ENCODE data around the gene TTF1.

The TTF1 gene

DNA sequence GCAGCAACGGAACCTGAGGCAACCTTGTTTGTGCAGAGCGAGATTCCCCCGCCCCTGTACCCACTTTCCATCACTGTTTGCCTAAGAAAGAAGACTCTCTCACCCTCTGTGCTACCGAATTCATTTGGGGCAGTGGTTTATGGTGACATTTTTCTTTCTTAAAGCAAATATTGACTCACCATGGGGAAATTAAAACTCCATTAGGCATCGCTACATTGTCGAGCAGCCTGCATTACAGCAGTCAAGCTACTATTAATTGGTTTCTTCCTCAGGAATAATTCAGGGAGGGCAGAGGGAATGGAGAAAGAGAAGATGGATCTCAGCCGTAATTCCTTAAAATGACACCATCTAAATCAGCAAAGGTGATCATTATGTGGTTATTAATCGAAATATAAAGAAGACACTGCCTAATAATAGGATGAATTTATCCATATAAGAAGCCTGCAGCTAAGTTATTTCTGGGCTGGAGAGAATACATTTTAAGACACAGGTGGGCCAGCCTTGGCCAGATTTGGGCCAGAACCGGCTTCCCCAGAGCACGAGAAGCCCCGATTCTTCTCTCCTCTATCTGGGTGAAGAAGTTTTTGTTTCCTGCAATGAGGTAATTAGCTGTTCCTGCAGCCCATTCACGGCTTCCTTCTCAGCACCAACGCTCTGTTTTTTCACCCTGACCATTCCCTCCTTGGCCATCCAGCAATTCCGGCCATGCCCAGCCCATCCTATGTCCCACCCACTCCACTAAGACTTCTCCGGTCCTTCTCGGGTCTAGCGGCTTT lies 20.2 kb upstream of the TTF1 start:
- H3K4me1 ChIP-seq (ENCODE audit: insufficient read depth, low read length), result no peaks in the 10 kb centered on the region
- H3K9me3 ChIP-seq (ENCODE audit: low read length), result no peaks in the 10 kb centered on the region
- no peak overlapping the region for H3K4me3 ChIP-seq (ENCODE audit: low read depth in 1 of 2, low read length in 2 of 2)
- H3K27me3 ChIP-seq (ENCODE audit: control insufficient read depth in 1 of 2, insufficient read depth in 2 of 2, low read length in 2 of 2), result peaks cover 6 to 16% of the 10 kb centered on the region in 2 donors
- no peak overlapping the region for H3K27ac ChIP-seq (ENCODE audit: low read depth, low read length)
- no peaks in the 10 kb centered on the region for H3K36me3 ChIP-seq (ENCODE audit: insufficient read depth, low read length)
- H3K9ac ChIP-seq (ENCODE audit: low read length), result no peak overlapping the region

DNA sequence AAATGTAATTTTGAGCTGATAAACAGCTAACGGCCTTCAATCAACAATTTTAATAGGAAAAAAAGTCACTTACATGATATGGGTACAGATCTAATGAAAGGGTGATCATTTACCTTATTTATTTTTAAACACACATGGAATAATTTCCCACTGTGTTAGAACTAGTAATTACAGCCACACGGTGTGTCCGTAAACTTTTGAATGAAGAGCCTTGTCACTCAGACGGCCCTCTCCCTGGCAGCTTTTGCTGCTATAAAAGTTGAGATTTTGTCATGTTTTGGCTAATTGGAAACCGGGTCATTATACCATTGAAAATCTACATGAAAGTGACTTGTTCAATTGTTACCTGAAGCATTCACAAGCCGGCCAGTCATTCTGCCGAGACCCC lies 19.0 kb upstream of the TTF1 start:
- Histone ChIP-seq H3K4me1 (ENCODE audit: insufficient read depth, low read length) (no peaks in the 10 kb centered on the region), H3K4me3 (ENCODE audit: low read depth in 1 of 2, low read length in 2 of 2) (no peak overlapping the region), H3K9me3 (ENCODE audit: low read length) (no peaks in the 10 kb centered on the region), H3K27me3 (ENCODE audit: control insufficient read depth in 1 of 2, insufficient read depth in 2 of 2, low read length in 2 of 2) (peaks cover 6 to 16% of the 10 kb centered on the region in 2 donors), H3K9ac (ENCODE audit: low read length) (no peak overlapping the region), H3K27ac (ENCODE audit: low read depth, low read length) (no peak overlapping the region), H3K36me3 (ENCODE audit: insufficient read depth, low read length) (no peaks in the 10 kb centered on the region)

DNA sequence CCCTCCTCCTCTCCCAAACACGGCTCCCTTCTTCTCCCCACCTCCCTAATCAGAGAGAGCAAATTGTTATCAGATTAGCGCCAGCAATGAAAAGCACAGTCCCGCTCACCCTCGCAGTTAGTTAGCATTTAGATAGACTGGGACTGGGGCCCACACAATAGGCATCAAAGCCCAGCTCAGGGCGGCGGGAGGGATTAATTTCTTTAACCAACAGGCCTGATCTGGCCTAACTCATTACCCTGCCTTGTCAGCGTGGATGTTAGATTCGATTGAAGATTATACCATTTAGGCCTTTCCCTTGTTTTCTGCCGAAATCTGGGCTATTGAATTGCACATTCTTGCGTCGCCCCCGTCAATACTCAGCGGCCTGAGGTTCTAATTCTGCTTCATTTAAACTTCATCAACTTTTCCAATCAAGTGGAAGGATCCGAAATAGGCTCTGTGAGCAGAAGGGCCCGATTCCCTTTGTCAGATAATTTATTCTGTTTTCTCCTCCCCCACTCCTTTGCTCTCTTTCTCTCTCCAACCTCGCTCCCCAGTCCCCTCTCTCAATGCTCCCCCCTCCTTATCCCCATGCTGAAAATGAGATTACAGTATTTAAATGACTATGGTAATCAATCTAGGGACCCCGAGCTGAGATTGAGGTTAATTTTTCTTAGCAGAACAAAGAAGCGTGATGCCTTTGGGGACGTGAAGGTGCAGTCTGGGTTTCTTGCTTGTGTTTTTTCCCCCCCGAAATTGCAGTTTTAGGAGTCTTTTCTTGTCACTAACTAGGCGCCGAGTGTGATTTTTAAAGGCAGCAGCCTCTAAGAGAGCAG lies 18.4 kb upstream of the TTF1 start:
- Histone ChIP-seq H3K9me3 (ENCODE audit: low read length) (no peaks in the 10 kb centered on the region), H3K36me3 (ENCODE audit: insufficient read depth, low read length) (no peaks in the 10 kb centered on the region), H3K27me3 (ENCODE audit: control insufficient read depth in 1 of 2, insufficient read depth in 2 of 2, low read length in 2 of 2) (peaks cover 6 to 16% of the 10 kb centered on the region in 2 donors), H3K4me1 (ENCODE audit: insufficient read depth, low read length) (no peaks in the 10 kb centered on the region), H3K9ac (ENCODE audit: low read length) (no peak overlapping the region), H3K27ac (ENCODE audit: low read depth, low read length) (no peak overlapping the region), H3K4me3 (ENCODE audit: low read depth in 1 of 2, low read length in 2 of 2) (no peak overlapping the region)

DNA sequence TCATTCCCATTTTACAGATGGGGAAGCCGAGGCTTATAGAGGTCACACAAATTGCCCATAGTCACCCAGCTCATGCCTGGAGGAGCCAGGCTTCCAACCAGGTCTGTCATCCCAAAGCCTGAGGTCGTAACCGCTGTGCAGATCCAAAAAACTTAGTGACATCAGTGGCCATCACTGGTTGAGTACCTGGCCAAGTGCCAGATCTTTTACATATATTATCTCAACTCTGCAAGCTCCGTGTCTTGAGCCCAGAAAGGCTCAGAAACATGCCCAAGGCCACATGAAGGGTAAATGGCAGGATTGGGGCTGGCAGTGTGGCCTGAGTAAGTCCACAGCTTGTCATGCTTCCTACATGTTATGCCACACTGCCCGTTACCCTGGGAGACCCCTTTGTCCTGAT lies 16.9 kb upstream of the TTF1 start:
- no peak overlapping the region for H3K9ac ChIP-seq (ENCODE audit: low read length)
- peaks cover 6 to 16% of the 10 kb centered on the region in 2 donors for H3K27me3 ChIP-seq (ENCODE audit: control insufficient read depth in 1 of 2, insufficient read depth in 2 of 2, low read length in 2 of 2)
- H3K9me3 ChIP-seq (ENCODE audit: low read length), result no peaks in the 10 kb centered on the region
- H3K27ac ChIP-seq (ENCODE audit: low read depth, low read length), result no peak overlapping the region
- H3K4me3 ChIP-seq (ENCODE audit: low read depth in 1 of 2, low read length in 2 of 2), result no peak overlapping the region
- no peaks in the 10 kb centered on the region for H3K4me1 ChIP-seq (ENCODE audit: insufficient read depth, low read length)
- H3K36me3 ChIP-seq (ENCODE audit: insufficient read depth, low read length), result no peaks in the 10 kb centered on the region

DNA sequence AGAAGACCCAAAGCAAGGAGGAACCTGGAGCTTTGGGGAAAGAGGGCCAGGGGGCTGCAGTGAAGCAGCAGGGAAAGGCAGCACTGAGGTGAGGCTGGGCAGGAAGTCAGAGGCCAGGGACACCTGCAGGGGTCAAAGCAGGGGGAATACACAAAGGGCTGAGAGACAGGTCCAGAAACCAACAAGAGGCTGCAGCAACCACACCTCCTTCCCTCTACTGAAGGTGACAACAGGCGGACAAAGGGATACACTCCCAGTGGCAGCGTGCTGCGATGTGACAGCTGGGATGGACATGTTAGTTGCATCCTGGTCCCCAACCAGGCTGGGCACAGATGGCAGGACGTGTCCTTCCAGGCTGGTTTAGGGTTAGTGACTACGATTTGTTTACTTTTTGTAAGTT lies 15.9 kb upstream of the TTF1 start:
- Histone ChIP-seq H3K9me3 (ENCODE audit: low read length) (no peaks in the 10 kb centered on the region), H3K27me3 (ENCODE audit: control insufficient read depth in 1 of 2, insufficient read depth in 2 of 2, low read length in 2 of 2) (peaks cover 6 to 20% of the 10 kb centered on the region in 2 donors)

DNA sequence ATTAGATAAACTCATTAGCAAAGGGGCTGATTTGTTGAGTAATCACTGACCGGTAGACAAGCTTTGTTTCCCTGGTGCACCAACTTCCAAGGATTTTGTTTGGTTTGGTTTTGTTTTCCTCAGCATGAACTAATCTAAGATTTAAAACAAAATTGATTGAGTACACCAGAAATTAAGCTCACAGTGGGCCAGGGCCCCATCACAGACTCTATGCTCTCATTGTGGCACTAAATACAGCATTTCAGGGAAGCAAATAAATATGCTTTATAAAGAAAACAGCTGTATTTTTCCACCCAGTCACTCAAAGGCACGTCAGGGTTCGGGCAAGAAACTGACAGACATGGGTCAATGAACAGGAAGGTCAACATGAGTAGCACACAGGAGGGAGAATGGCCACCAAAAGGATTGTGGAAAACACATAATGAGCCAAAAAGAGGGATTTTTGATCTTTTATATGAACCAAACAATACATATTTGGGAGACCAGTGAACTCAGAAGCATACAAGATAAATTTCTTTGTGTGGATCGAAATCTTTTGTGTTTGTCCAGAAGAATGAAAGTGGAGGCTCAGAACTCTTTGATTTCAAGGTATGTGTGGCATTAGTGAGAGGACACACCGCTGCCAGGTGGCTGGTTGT lies 12.2 kb upstream of the TTF1 start:
- Histone ChIP-seq H3K27ac (ENCODE audit: low read depth, low read length) (no peak overlapping the region), H3K9me3 (ENCODE audit: low read length) (no peaks in the 10 kb centered on the region), H3K36me3 (ENCODE audit: insufficient read depth, low read length) (no peaks in the 10 kb centered on the region), H3K4me3 (ENCODE audit: low read depth in 1 of 2, low read length in 2 of 2) (no peak overlapping the region), H3K4me1 (ENCODE audit: insufficient read depth, low read length) (no peaks in the 10 kb centered on the region), H3K27me3 (ENCODE audit: control insufficient read depth in 1 of 2, insufficient read depth in 2 of 2, low read length in 2 of 2) (peaks cover 7 to 27% of the 10 kb centered on the region in 2 donors), H3K9ac (ENCODE audit: low read length) (no peak overlapping the region)

More for the DNA sequence above, 15.9 kb upstream of the TTF1 start:
- no peak overlapping the region for H3K9ac ChIP-seq (ENCODE audit: low read length)
- no peaks in the 10 kb centered on the region for H3K36me3 ChIP-seq (ENCODE audit: insufficient read depth, low read length)
- no peak overlapping the region for H3K27ac ChIP-seq (ENCODE audit: low read depth, low read length)
- H3K4me1 ChIP-seq (ENCODE audit: insufficient read depth, low read length), result no peaks in the 10 kb centered on the region
- H3K4me3 ChIP-seq (ENCODE audit: low read depth in 1 of 2, low read length in 2 of 2), result no peak overlapping the region

DNA sequence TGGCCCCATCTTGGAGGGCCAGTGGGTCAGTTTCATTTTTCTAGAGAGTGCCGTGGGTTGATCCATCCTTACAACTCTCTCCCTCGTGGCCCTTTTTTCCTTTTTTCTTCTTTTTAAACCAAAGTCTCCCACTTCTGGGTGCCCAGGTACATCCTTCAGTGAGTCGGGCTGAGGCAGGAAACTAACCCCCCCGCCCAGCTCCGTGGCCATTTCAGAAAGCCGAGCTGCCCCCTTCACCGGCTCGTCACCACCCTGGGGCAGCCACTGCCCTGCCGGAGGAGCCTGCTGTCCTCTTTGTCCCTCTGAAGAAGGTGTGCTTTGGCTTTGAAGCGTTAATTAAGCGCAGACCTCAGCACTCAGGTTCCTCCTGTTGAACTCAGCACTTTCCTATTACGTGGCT lies 8.5 kb upstream of the TTF1 start:
- Histone ChIP-seq H3K9ac (ENCODE audit: low read length) (no peak overlapping the region), H3K27ac (ENCODE audit: low read depth, low read length) (no peak overlapping the region), H3K36me3 (ENCODE audit: insufficient read depth, low read length) (no peaks in the 10 kb centered on the region), H3K27me3 (ENCODE audit: control insufficient read depth in 1 of 2, insufficient read depth in 2 of 2, low read length in 2 of 2) (peaks cover 41 to 50% of the 10 kb centered on the region in 2 donors), H3K9me3 (ENCODE audit: low read length) (no peaks in the 10 kb centered on the region), H3K4me1 (ENCODE audit: insufficient read depth, low read length) (peaks cover 6% of the 10 kb centered on the region), H3K4me3 (ENCODE audit: low read depth in 1 of 2, low read length in 2 of 2) (no peak overlapping the region)

DNA sequence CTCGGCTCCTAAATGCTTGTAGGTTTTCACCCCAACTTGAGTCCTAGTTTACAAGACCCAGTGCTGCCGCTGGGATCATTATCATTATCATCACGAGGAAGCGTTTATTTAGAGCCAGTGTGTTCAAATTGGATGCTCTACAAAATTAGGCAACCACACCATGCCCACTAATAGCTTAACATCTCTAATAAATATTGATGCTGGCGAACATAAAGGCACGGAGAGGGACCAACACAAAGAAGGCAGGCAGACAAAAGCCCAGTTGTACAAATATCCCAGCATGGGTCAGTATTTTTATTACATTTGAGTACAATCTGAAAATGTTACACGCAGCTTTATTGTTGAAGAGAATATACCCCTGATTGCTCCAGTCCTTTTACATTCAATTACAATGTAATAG lies 8.1 kb upstream of the TTF1 start:
- peaks cover 6% of the 10 kb centered on the region for H3K4me1 ChIP-seq (ENCODE audit: insufficient read depth, low read length)
- H3K4me3 ChIP-seq (ENCODE audit: low read depth in 1 of 2, low read length in 2 of 2), result no peak overlapping the region
- peaks cover 42 to 54% of the 10 kb centered on the region in 2 donors for H3K27me3 ChIP-seq (ENCODE audit: control insufficient read depth in 1 of 2, insufficient read depth in 2 of 2, low read length in 2 of 2)

DNA sequence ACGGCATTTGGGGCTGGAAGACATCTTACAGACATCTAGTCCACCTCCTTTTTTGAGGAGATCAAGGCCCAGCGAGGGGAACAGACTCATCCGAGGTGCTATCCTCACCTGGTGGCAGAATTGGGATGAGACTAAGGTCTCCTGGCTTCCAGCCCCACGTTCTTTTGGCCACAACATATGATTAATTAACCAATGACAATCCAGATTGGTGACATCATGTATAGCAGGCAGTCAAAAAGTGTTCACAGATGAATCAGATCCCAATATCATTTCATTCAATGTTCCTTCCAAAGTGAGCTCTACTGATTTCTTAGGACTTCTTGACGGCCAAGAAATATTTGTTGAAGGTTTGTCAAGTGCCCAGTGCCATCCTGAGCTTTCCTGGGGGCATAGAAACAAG lies 7.3 kb upstream of the TTF1 start:
- peaks cover 6% of the 10 kb centered on the region for H3K4me1 ChIP-seq (ENCODE audit: insufficient read depth, low read length)
- peaks cover 50 to 59% of the 10 kb centered on the region in 2 donors for H3K27me3 ChIP-seq (ENCODE audit: control insufficient read depth in 1 of 2, insufficient read depth in 2 of 2, low read length in 2 of 2)
- H3K4me3 ChIP-seq (ENCODE audit: low read depth in 1 of 2, low read length in 2 of 2), result no peak overlapping the region

More for the DNA sequence above, 8.1 kb upstream of the TTF1 start:
- no peak overlapping the region for H3K27ac ChIP-seq (ENCODE audit: low read depth, low read length)
- H3K9ac ChIP-seq (ENCODE audit: low read length), result no peak overlapping the region
- no peaks in the 10 kb centered on the region for H3K9me3 ChIP-seq (ENCODE audit: low read length)
- no peaks in the 10 kb centered on the region for H3K36me3 ChIP-seq (ENCODE audit: insufficient read depth, low read length)

DNA sequence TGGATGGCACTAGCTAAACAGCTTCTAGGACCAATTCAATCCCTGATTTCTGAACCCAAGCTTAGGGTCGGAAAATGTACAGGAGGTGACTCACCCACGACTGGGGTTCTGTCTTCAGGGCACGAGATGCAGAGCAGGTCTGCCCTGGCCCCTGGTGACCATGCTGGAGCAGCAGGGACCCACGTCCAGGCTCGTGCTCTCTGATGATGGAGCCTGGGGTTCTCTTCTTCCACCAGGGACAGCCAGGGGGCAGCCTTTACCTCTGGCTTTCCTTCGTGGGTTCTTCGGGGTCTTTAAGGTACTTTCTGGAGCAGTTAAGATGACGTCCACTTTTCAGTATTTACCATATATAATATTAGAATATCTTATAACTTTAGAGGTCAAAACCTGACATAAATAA lies 5.4 kb upstream of the TTF1 start:
- Histone ChIP-seq H3K27me3 (ENCODE audit: control insufficient read depth in 1 of 2, insufficient read depth in 2 of 2, low read length in 2 of 2) (peaks cover 50 to 55% of the 10 kb centered on the region in 2 donors), H3K4me1 (ENCODE audit: insufficient read depth, low read length) (peaks cover 7% of the 10 kb centered on the region), H3K4me3 (ENCODE audit: low read depth in 1 of 2, low read length in 2 of 2) (no peak overlapping the region), H3K9ac (ENCODE audit: low read length) (no peak overlapping the region), H3K36me3 (ENCODE audit: insufficient read depth, low read length) (no peaks in the 10 kb centered on the region), H3K27ac (ENCODE audit: low read depth, low read length) (no peak overlapping the region), H3K9me3 (ENCODE audit: low read length) (no peaks in the 10 kb centered on the region)

More for the DNA sequence above, 7.3 kb upstream of the TTF1 start:
- no peaks in the 10 kb centered on the region for H3K36me3 ChIP-seq (ENCODE audit: insufficient read depth, low read length)
- H3K9ac ChIP-seq (ENCODE audit: low read length), result no peak overlapping the region
- H3K9me3 ChIP-seq (ENCODE audit: low read length), result no peaks in the 10 kb centered on the region
- no peak overlapping the region for H3K27ac ChIP-seq (ENCODE audit: low read depth, low read length)

DNA sequence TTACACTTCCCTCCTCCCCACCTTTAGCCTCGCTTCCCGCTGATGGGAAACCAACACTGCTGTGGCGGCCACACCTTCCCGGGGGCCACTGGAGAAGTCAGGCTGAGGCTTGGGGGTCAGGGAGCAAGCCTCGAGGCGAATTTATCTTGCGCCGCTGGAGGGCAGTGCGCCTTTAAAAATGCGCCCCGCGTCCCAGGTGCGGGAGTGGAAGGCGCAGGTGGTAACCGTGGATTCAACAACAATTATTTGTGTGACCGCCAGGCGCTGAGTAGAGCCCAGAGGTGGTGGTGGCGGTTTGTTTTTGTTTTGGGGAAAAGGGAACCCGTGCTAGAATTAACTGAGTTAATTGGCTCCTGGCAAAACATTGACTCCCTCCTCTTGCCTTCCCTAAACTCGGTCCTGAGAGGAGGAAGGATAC lies 4.5 kb upstream of the TTF1 start:
- Histone ChIP-seq H3K4me3 (ENCODE audit: low read depth in 1 of 2, low read length in 2 of 2) (no peak overlapping the region), H3K4me1 (ENCODE audit: insufficient read depth, low read length) (peaks cover 9% of the 10 kb centered on the region), H3K9me3 (ENCODE audit: low read length) (no peaks in the 10 kb centered on the region), H3K36me3 (ENCODE audit: insufficient read depth, low read length) (no peaks in the 10 kb centered on the region), H3K27ac (ENCODE audit: low read depth, low read length) (no peak overlapping the region), H3K27me3 (ENCODE audit: control insufficient read depth in 1 of 2, insufficient read depth in 2 of 2, low read length in 2 of 2) (peaks cover 50 to 55% of the 10 kb centered on the region in 2 donors), H3K9ac (ENCODE audit: low read length) (no peak overlapping the region)

All from muscle layer of colon (tissue), 2 donors.